ENCODE measurements around the gene TEF.

TEF gene

DNA sequence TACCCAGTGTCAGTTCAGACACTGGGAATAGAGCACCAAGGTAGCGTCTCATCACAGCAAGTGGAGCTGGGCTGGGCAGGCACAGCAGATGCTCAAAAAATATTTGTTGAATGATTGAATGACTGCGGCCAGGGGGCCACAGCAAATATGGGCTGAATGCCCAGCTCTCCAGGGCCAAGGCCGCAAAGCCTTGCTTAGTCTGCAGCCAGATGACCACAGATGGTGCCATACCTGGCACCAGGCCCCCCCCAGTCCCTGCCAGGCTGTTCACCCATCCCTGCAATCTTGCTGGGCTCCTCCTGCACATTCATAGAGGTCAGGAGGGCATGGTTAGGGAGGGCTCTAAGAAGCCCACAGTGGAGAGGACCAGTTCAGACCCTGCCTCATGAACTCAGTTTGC is 47.5 kb upstream of the TEF start:
- no peak for TF ChIP-seq MAX (IDR thresholded peaks at IDR 0.05)
- no peak for TF ChIP-seq REST (IDR thresholded peaks at IDR 0.05; ENCODE audit: low read depth)
- TF ChIP-seq TEAD4 (IDR thresholded peaks at IDR 0.05), result no peak
- no peak for TF ChIP-seq CEBPB (IDR thresholded peaks at IDR 0.05)
- no peak for TF ChIP-seq ZBTB7A (IDR thresholded peaks at IDR 0.05; ENCODE audit: low read depth)
- no peak for TF ChIP-seq EGR1 (IDR thresholded peaks at IDR 0.05)
- no peak for TF ChIP-seq EP300 (IDR thresholded peaks at IDR 0.05; ENCODE audit: borderline replicate concordance)
- TF ChIP-seq NFIC (IDR thresholded peaks at IDR 0.05), result no peak
- TF ChIP-seq FOXM1 (IDR thresholded peaks at IDR 0.05; ENCODE audit: borderline replicate concordance, low read depth), result no peak
- TF ChIP-seq USF1 (IDR thresholded peaks at IDR 0.05), result no peak
- no peak for TF ChIP-seq YY1 (IDR thresholded peaks at IDR 0.05; ENCODE audit: low read depth)

DNA sequence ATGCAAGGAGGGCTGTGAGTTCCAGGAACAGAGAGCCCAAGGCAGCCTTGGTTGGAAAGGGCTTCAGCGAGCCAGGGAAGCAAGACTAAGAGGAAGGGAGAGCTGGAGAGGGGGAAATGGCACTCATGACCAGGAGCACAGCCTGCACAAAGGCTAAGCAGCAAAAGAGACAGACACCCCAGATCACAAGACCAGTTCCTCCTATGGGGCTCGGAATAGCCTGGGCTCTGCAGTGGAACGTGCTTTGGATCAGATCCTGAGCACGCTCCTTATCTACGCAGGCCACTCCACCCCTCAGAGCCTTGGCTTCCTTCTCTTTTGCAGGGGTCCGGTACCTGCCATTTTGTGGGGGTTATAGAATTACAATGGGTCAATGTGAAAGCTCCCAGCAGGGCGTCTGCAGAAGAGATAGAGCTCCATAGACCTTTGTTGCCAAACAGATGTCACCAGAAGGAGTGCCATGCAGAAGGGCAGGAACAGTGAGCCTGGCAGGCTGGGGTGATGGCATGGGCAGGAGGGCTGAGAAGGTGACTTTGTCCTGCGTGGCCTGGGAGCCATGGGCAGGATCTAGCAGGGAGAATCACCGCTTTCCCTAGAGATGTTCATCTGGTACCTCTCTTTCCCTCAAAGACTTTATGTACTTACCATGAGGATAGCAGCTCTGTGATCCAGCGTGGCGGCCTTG is 46.6 kb upstream of the TEF start:
- no peak for TF ChIP-seq MAX (IDR thresholded peaks at IDR 0.05)
- no peak for TF ChIP-seq FOXM1 (IDR thresholded peaks at IDR 0.05; ENCODE audit: borderline replicate concordance, low read depth)
- TF ChIP-seq USF1 (IDR thresholded peaks at IDR 0.05), result no peak
- TF ChIP-seq NFIC (IDR thresholded peaks at IDR 0.05), result no peak
- no peak for TF ChIP-seq TAF1 (IDR thresholded peaks at IDR 0.05; ENCODE audit: low read depth)
- no peak for TF ChIP-seq CREB1 (IDR thresholded peaks at IDR 0.05; ENCODE audit: low read depth)
- no peak for TF ChIP-seq TCF12 (IDR thresholded peaks at IDR 0.05; ENCODE audit: low read depth)
- no peak for TF ChIP-seq CEBPB (IDR thresholded peaks at IDR 0.05)
- no peak for TF ChIP-seq EP300 (IDR thresholded peaks at IDR 0.05; ENCODE audit: borderline replicate concordance)
- no peak for TF ChIP-seq RAD21 (IDR thresholded peaks at IDR 0.05; ENCODE audit: low read depth)
- no peak for TF ChIP-seq REST (IDR thresholded peaks at IDR 0.05; ENCODE audit: low read depth)
- no peak for TF ChIP-seq TEAD4 (IDR thresholded peaks at IDR 0.05)

DNA sequence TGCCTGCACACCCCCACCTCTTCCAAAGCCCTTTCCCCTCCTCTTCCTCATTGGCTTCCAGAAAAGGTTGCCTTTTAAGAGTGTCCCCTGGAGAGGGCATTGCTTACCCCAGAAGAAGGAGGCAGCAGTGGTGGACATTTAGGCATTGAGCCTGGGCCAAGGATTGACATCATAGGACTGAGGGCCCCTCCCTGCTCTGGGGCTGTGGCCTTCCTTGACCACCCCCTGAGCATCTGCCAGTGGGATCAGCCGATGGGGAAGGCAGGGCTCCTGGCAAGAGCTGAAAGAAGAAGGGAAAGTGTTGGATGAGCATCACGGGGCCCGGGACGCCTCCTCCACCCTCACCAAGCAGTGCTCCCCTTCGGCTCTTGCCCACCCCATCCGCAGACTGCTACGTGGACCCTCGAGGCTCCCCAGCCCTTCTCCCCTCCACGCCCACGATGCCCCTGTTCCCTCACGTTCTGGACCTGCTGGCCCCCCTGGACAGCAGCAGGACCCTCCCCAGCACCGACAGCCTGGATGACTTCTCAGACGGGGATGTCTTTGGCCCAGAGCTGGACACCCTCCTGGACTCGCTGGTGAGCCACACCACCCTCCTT is 43.0 kb upstream of the TEF start:
- TF ChIP-seq EGR1 (IDR thresholded peaks at IDR 0.05) (no peak), EP300 (IDR thresholded peaks at IDR 0.05; ENCODE audit: borderline replicate concordance) (no peak)

DNA sequence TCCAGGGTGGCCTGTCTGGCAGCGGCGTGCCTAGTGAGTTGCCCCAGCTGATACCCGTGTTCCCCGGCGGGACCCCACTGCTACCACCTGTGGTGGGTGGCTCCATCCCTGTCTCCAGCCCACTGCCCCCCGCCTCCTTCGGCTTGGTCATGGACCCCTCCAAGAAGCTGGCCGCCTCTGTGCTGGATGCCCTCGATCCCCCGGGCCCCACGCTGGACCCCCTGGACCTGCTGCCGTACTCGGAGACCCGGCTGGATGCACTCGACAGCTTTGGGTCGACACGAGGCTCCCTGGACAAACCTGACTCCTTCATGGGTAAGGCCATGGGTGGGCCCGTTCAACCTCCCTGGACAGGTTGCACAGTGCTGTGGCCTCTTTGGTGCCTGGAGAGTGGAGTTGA is 41.9 kb upstream of the TEF start:
- TF ChIP-seq NFIC (IDR thresholded peaks at IDR 0.05) (no peak), REST (IDR thresholded peaks at IDR 0.05; ENCODE audit: low read depth) (no peak), RAD21 (IDR thresholded peaks at IDR 0.05; ENCODE audit: low read depth) (no peak)

GRCh38 chr22:41340357-41340756 is 41.4 kb upstream of the TEF start:
- TF ChIP-seq EGR1 (IDR thresholded peaks at IDR 0.05), result no peak
- TF ChIP-seq NFIC (IDR thresholded peaks at IDR 0.05), result no peak
- no peak for TF ChIP-seq MAX (IDR thresholded peaks at IDR 0.05)
- no peak for TF ChIP-seq REST (IDR thresholded peaks at IDR 0.05; ENCODE audit: low read depth)
- no peak for TF ChIP-seq TEAD4 (IDR thresholded peaks at IDR 0.05)
- no peak for TF ChIP-seq FOXM1 (IDR thresholded peaks at IDR 0.05; ENCODE audit: borderline replicate concordance, low read depth)
- TF ChIP-seq TCF12 (IDR thresholded peaks at IDR 0.05; ENCODE audit: low read depth), result no peak
- TF ChIP-seq YY1 (IDR thresholded peaks at IDR 0.05; ENCODE audit: low read depth), result no peak
- TF ChIP-seq ZBTB7A (IDR thresholded peaks at IDR 0.05; ENCODE audit: low read depth), result no peak
- no peak for TF ChIP-seq RAD21 (IDR thresholded peaks at IDR 0.05; ENCODE audit: low read depth)
- TF ChIP-seq CEBPB (IDR thresholded peaks at IDR 0.05), result no peak
- no peak for TF ChIP-seq CREB1 (IDR thresholded peaks at IDR 0.05; ENCODE audit: low read depth)
- no peak for TF ChIP-seq TAF1 (IDR thresholded peaks at IDR 0.05; ENCODE audit: low read depth)
- TF ChIP-seq EP300 (IDR thresholded peaks at IDR 0.05; ENCODE audit: borderline replicate concordance), result no peak
- no peak for TF ChIP-seq USF1 (IDR thresholded peaks at IDR 0.05)

Data from Ishikawa (cell line).